GM19467 (cell line): ENCODE data around the gene SURF4.

Source experiments
- ATAC-seq: cut with Tn5 transposase; IDR thresholded peaks from one replicate; pipeline ENCODE4 v1.9.1; 2021; ENCODE audit warnings: mild to moderate bottlenecking, moderate library complexity; ENCODE audit not compliant: unreplicated experiment

SURF4 gene

DNA sequence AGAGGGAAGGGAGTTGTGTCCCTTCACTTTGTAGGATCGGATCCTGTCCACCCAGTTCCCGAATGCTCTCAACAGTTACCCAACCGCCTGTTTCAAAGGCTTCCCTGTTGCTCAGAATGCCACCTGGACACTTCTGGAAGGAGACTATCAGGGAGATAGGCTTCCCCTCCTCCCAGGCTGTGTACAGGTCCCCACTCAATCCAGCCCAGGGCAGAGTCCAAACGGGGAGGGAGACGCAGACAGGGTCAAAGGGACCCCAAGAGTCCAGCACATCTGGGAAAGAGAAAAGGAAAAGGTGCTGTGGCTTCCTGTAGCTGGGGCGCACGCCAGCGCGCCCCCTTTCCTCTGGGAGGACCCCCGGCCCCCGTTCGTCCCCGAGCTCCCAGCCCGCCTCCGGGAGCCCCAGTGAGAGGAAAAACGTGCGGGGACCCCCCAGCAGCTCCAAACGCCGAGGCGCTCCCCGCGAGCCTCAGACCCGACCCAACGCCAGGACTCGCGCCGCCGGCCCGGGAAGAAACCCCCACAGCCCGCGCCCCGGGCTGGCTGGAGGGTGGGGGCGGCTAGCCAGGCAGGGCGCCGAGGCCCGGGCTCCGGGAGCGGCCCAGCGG lies 640 bp downstream of the SURF4 start:
- no peak for ATAC-seq

DNA sequence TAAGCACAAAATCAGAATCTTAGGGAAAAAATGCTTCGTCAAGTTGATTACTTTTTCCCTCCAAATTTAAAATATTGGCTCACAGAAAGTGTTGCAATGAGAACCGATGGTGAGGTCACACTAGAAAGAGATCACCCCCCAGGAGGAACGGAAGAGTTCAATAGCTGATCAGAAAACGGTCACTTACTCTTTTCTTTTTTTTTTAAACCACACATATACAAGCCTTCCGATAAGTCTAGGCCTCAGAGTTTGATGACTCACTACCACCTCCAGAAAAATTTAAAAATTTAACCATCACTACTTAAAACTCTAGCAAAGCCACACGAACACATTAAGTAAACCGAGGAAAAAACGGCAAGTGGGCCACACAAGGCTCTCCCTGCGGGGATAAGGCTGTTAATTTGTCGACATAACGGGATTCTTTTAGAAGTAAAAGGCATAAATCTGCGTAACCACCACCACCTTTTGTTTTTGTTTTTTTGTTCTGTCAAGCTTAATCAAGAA lies 1.2 kb downstream of the SURF4 start:
- ATAC-seq, result no peak

DNA sequence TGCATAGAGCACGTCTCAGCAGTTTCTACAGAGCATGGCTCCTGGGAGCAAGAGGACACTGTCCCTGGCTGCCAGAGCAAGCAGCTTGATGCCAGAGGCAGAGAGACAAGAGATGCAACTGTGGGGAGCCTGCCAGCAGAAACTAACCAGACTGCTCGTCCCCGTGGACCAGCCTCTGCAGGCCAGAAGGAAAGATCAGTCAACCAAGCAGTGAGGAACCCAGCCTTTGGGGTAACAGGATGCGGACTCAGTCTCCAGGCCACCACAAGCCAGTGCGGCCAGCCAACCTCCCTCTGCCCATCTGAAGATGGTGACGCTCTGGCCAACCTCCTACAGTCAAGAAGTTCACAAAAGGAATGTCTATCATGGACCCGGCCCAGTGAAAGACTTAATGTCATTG lies 3.7 kb downstream of the SURF4 start:
- ATAC-seq, result no peak

DNA sequence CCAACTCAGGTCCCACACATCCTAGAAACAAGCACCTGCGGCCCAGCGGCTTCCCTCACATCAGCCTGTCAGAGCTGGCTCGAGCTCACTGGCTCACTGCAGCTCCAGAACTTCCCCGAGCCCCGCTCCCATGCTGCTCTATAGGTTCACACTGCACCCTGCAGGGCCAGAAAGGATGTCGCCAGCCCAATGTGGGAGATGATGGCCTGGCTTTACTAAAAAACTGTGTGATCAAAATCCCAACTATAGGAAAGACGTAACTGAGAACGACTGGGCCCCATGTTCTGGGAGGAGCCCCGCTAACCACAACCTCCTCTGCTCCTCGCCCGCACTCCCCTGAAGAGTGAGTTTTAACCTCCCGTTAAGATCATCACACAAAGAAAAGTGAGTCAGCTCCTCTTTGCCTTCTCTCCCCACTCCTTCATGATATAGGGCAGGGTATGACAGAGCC lies 4.6 kb downstream of the SURF4 start:
- ATAC-seq, result no peak

DNA sequence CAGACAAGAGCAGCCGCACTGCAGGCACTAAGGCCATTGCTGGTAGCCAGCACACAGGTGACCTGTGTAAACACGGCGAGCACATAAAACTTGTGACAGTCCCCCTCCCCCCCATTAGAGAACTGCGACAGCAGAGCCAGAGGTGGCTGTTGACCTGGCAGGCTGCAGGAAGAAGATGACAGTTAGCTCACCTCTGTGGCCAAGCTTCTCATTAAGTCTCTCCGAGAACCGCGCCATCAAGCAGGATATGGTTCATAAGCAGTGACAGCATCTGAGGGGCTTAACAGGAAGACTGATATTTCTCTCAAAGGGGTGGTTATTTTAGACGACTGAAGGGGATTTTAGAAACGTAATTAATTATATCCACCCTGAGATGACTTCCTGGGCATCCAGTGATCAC lies 5.2 kb downstream of the SURF4 start:
- ATAC-seq, result no peak

DNA sequence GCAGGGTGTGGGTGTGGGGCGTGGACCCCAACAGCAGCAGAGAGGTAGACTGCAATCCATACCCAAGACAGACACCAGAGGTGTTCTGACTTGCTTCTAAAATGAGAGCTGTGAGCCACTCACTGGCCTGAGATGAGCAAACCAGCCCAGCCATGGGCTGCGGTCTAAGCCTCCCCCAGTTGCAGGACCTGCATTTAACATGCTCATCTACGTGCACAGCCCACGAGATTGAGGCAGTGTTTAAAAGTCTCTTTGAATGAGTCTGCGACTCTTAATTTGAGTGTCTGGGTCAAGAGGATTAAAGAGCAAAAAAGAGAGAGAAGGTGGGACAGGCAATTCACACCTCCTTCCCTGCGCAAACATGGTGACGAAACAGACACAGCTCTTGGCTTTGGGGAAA lies 5.9 kb downstream of the SURF4 start:
- no peak for ATAC-seq

DNA sequence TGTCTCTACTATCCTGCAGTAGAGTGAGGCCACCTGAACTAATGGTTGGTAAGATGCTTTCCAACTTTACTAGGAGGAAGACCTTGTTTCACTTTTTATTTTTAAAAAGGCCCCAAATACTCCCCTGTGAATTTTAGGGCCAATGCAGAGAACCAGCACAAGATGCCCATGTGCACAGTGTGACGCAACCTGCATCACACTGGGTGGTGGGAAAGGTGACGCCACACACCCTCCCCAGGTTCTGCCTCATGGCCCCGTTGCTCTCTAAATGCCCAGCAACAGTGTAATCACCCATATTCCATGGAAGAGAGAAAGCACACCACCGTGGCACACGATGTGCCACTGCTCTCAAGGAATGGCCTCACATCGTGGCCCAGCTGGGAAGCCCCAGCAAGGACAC lies 6.4 kb downstream of the SURF4 start:
- ATAC-seq, result no peak

DNA sequence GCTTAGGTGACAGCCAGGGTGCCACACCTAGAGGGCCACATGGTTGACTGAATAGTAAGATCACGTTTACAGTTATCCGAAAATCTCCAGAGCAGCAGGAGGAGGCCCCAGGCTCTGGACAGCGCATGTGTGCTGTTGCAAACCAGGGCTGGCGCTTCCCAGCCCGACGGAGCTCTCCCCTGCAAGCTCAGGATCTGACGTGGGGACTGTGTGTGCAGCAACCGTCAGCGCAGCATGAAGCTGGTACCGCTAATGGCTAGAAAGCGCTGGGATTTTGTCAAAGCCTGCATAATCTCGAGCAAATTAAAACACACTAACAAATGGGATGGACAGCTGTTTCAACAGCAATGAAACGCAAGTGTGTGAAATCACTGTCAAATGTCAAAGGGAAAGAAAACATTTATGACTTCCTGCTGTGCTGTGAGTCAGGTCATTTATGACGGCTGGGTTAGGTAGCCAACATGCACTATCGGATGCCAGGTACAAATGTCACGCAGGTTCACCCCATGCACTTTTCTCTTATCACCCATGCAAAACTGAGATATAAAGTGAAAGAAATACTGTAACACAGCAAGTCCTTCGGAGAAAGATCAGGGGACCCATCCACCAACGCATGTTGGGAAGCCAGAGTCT lies 7.5 kb downstream of the SURF4 start:
- no peak for ATAC-seq

DNA sequence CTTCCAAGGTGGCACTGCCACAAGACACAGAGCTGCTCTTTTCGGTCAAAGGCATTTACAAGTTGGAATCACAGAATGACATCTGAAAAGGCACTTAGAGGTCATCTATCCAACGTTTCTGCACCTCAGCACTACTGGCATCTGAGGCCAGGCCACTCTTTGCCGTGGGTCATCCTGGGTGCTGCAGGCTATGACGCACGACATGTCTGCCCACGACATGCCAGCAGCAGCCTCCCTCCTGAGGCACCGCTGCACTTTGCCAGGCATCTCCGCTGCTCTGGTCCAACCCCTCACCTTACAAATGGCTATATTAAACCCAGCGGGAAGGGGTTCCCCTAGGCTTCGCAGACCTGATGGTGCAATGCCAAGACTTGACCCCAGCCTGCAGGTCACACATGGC lies 8.1 kb downstream of the SURF4 start:
- no peak for ATAC-seq

DNA sequence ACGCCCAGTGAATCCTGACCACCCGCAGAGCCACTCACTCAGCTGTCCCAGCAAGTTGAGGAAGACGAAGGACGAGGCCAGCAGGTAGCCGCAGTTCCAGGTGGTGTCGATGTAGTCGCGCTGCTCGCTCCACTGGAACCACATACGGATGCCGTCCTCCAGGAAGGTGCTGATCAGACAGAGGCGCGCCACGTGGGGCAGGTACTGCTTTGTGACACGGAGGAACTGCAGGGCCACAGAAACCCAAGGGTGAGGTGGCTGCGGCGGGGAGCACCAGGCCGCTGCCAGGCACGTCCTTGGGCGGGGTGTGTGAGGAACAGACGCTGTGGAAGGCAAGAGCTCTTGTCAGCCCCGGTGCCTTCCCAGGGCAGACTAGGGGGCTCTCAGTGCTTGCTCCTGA lies 8.6 kb downstream of the SURF4 start:
- ATAC-seq, result no peak

DNA sequence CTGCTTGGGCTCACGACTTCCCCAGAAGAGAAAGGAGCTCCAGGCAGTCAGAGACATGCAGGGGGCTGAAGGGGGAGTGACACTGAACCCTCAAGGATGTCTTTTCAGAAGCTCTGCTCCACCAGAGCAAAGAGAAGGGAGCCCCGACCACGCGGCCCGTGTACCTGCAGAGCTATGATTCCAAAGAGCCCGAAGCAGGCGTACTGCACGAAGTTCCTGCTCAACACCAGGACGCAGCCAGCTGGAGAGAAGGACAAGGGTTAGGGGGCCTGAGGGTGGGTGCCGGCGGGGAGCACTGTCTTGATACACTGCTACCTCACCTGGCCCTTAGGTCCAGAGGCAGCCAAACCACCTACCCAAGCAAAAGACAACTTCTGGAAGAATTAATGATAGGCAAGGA lies 9.4 kb downstream of the SURF4 start:
- ATAC-seq, result no peak

DNA sequence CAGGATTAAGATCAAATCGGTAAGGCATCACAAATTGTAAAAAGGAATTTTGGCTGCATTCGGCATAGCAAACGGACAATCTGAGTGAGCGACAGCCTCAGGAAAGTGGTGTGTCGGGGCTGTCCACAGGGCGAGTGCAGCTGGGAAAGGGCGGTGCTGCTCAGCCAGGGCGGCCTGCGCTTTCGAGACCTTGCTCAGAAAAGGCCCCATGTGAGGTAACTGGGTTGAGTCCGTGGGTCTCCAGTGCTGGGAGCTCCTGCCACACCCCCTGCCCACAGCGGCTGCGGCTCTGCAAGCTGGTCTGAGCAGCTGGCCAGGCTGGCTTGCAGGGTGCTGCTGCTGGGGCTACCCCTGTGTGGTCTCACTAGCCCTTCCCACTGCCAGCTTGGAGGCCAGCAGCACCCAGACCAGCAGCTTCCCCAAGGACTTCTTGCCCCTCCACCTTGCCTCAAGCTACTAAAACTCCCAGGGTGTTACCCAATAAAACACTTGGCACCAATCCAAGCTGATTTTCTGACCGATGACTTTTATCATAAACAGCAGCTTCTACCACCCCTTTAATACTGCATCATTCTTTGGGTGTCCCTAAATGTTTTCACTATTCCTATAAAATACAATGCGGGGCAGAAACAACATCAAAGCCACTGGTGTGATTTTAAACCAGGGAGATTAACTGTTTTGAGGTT lies 13.4 kb downstream of the SURF4 start:
- no peak for ATAC-seq

DNA sequence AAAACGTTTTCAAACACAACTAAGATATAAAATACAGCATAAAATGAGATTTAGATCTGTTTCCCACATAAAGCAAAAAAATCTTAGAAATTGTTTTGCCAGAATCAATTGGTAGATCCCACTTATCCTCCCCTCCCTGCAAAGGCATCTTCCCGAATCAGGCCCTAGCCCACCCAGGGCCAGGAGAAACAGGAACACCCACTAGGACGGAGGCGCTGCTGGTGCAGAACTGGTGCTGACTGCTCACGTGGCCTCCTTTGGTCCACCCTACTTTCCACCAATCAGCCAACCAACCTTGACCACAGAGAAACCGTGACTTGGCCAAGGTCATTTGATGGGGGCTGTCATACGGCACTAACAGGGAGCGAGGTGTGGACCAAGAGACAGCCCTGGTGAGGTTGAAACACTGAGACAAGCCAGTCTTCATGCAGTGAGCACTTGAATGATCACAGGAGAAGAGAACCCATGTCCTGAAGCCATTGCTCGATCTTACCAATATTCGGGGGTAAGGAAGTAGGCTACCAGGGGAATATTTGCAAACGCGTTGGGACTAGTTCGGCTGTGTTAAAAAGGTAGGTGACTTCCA lies 14.3 kb downstream of the SURF4 start:
- ATAC-seq, result no peak

DNA sequence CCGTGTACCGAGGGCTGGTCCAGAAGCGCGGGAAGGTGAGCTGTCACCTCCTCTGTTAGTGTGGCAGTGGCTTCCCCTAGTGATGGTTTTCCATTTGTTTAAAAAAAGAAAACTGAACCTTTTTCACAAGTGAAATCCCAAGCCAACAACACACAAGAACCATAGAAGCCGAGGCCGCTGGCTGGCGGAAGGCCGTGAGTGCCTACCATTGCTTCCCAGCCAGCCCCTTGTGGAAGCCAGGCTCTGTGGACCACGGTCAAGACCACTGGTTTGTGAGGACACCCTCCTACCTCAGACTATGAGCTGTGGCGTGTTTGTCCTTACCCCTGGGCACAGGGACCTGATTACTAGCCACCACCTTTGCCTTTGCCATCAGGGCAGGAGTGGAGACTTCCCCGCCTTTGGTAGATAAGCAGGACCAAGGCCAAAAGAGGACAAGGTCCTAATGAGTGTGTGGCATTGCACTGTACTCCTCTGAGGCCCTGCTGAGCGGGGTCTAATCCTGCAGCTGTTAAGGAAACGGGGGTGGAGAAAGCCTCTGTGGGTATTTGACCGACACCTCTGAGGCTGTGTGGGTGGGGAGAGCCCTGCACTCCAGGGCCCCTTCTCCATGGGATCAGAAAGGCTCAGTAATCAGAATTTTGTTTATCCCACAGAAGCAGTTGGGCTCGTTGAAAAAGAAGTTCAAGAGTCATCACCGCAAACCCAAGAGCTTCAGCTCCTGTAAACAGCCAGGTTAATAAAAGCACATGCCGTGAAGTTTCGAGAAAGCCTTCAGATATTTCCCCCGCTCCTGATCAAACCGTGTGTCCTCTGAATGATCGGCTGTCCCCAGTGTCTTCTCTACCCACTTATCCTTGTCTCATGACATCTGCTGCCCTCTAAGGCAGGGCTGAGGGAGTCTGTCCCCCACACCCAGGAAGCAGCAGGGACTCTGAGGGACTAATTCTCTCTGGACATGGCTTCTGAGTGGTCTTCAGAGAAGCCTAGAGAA lies 15.2 kb downstream of the SURF4 start:
- ATAC-seq, result no peak

DNA sequence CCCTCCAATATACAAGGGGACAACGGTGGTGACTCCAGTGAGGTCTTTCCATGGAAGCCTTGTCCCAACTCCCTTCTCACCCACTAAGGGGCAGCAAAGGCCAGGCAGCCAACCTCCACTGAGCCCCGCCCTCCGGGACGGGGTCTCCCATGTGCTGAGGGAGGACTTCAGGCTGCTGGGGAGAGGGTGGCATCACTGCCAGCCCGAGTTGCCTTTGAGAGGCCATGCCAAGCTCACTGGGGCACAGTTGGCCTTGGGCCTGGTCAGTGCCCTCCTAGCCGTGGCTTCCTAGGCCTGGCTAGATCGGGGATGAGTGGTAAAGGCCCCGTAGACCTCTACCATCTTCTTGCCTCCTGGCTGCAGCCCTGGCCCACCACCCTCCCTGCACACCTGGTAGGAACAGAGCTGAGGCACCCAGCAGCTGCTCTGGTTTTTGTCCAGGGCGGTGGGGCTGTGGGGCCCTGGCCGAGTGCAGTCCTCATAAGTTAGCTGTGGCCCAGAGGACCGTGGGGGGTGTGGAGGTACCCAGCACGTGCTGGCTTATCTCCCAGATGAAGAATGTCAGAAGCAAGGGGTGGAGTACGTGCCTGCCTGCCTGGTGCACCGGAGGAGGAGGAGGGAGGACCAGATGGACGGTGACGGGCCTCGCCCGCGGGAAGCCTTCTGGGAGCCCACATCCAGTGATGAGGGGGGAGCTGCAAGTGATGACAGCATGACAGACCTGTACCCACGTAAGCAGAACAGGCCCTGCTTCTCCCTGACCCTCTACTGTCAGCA lies 16.3 kb downstream of the SURF4 start:
- no peak for ATAC-seq

DNA sequence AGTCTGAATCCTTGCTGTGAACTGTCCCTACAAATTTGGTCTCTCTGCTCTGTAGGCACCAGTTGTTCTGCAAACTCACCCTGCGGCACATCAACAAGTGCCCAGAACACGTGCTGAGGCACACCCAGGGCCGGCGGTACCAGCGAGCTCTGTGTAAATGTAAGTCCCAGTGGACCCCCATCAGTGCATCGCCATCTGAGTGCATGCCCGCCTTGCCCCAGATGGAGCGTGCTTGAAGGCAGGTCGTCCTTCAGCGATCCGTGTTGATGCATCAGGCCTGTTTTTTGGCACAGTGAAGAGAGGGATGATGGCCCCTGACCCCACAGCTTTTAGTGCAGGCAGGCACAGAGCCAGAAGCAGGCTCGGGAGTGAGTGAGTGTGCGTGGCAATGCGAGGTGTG lies 18.2 kb downstream of the SURF4 start:
- ATAC-seq, result no peak

DNA sequence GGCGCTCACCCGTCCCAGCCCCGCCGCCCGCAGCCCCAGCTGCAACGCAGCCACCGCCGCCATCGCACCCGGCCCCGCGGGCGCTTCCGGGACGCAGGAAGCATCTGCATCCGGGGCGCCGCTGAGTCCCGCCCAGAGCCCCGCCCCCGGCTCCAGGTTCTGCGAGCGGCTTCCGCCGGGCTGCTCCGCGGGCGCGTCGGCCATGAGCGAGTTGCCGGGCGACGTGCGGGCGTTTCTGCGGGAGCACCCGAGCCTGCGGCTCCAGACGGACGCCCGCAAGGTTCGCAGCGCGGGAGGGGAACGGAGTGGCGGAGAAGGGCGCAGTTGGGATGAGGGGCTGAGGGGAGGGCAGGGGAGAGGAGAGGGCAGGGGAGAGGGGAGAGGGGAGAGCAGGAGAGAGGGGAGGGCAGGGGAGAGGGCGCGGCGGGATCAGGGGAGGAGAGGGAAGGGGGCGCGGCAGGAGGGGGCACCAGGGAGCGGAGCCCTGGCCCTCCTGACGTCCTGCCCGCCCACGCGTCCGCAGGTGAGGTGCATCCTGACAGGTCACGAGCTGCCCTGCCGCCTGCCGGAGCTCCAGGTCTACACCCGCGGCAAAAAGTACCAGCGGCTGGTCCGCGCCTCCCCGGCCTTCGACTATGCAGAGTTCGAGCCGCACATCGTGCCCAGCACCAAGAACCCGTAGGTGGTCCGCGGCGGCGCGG lies 19.3 kb downstream of the SURF4 start, which contains the start of the genes SURF1 and SURF2:
Gene SURF1, minus strand, starts transcription at position 97 of the 701 bp plus-strand sequence. Its CDS starts 34 bp downstream, at position 63.
Gene SURF2, plus strand, starts transcription at position 160 of the 701 bp plus-strand sequence. Its CDS starts 43 bp downstream, at position 203.
- peak; percentile 43 for ATAC-seq

DNA sequence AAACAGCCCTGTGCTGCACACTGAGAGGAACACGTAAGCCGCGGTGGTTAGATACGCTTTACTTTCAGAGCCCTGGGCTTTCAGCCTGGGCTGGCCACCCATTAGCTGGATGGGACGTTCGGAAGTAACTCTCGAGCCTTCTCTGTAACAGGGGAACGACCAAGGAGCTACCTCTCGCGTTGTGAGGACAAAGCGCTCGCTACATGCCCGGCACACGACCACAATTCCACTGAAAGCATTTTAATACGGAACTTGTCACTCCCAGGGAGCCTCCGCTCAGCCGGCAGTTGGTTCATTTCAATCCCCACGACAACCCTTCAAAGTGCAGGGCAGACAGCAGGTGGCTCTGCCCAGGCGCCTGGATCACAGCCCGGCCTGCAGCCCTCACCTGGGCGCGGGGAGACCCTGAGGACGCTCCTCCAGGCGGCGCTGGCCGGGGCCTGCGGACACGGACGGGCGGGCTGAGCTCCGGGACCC lies 19.9 kb downstream of the SURF4 start:
- ATAC-seq, result peak; percentile 17

DNA sequence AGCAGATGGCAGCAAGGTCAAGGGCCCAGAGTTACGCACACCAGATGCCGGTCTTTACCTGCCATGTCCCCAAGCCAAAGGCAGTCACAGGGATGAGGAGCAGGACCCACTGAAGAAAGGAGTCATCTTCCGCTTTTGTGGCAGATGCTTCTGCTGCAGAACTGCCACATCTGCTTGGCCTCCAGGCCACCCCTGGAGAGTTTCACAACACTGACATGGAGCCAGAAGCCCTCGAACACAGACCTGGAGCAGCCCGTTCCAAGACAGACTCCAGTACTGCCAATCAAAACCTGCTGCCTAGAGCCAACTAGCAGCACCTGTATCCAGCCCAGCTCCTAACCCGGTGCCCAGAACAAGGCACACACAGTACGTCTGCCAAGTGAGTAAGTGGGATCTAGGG lies 21.1 kb downstream of the SURF4 start:
- no peak for ATAC-seq
